NCI-H524 (cell line): ENCODE measurements around the gene MAN2A2.
"Not testable (repeated sequence)": the region's sequence is repeated elsewhere in the genome, so short reads cannot be mapped to it uniquely, and the experiment has no call there.

Experiments
- DNase-seq, 2 experiments: peaks; one replicate each; lab custom pipeline; 2025; lab: John Stamatoyannopoulos, UW

MAN2A2 gene

GRCh38 chr15:90883976-90884718, 19.0 kb upstream of the MAN2A2 start, which contains the start of gene FES:
Gene FES (plus strand): TSS chr15:90884504. CDS start chr15:90885046, 542 bp downstream.
- no peak for DNase-seq

GRCh38 chr15:90884719-90885431, 18.2 kb upstream of the MAN2A2 start:
- DNase-seq = no peak

- peak; percentile 70 to 85 for DNase-seq
These were observed 17.4 kb upstream of the MAN2A2 start for GRCh38 chr15:90885432-90886290.

- DNase-seq = no peak
These were observed 16.8 kb upstream of the MAN2A2 start for GRCh38 chr15:90886291-90886614.

- no peak for DNase-seq
These were observed 16.0 kb upstream of the MAN2A2 start for GRCh38 chr15:90887037-90887481.

- DNase-seq = no peak
These were observed 13.8 kb upstream of the MAN2A2 start for GRCh38 chr15:90889313-90889730.

GRCh38 chr15:90889736-90890456, 13.2 kb upstream of the MAN2A2 start:
- DNase-seq = no peak

GRCh38 chr15:90890839-90891238, 12.3 kb upstream of the MAN2A2 start:
- DNase-seq = no peak

GRCh38 chr15:90891346-90891949, 11.7 kb upstream of the MAN2A2 start:
- DNase-seq = no peak

GRCh38 chr15:90892023-90892422, 11.1 kb upstream of the MAN2A2 start:
- DNase-seq = no peak

GRCh38 chr15:90892498-90893174, 10.5 kb upstream of the MAN2A2 start:
- no peak for DNase-seq

- DNase-seq = peak in 1 of 2 experiments; percentile 74
These were observed 9.7 kb upstream of the MAN2A2 start for GRCh38 chr15:90893175-90894090.

GRCh38 chr15:90895571-90896117, 7.5 kb upstream of the MAN2A2 start:
- peak; percentile 92 to 97 for DNase-seq

- DNase-seq = not testable (repeated sequence)
These were observed 5.9 kb upstream of the MAN2A2 start for GRCh38 chr15:90897131-90897655.

GRCh38 chr15:90901175-90902039, 1.7 kb upstream of the MAN2A2 start:
- DNase-seq = no peak

- peak; percentile 67 to 73 for DNase-seq
These were observed 862 bp upstream of the MAN2A2 start for GRCh38 chr15:90902040-90902839.
